ENCODE results near the gene FUS.

The FUS gene

DNA sequence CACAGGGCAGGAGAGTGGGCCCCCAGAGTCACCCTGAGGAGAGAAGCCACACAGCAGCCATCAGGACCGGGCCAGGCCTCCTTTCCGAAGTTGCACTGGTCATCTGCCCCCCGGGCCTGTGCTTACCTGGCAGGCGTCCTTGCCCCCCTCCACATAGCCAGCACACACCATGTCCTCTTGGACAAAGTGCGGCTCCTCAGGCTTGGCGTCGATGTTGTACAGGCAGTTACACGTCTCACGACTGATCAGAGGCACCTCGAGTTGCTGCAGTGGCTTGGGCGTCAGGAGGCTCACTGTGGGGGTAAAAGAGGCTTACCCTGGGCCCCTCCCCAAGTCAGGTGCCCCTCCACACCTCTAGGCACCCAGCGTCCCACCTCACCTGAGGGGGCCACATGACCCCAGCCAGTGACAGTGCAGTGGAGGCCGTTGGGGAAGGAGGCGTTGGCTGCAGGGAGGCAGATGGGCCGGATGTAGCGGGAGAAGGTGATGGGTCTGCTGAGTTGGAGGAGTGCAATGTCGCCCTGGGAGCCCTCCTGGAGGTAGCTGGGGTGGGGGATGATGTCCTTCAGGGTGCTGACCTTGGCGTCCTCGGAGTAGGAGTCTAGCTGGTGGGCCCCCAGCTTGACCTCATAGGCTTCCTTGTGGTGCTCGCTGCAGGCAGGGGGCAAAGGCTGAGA lies 47.5 kb upstream of the FUS start:
- CTCF ChIA-PET, result no interaction called here
- DNase-seq (ENCODE audit: extremely low spot score), result no peak
- POLR2A ChIA-PET, result interaction anchor here (6.9 kb wide), 1 partner anchor 15 kb away, joined by 38 read pairs; the partner anchor contains the start of gene KAT8
- no peak for TF ChIP-seq BHLHE40 (IDR thresholded peaks at IDR 0.05; ENCODE audit: borderline replicate concordance)
- TF ChIP-seq CTBP1 (IDR thresholded peaks at IDR 0.05; ENCODE audit: borderline replicate concordance), result no peak
- TF ChIP-seq SUZ12 (IDR thresholded peaks at IDR 0.05), result no peak
- TF ChIP-seq ZNF384 (IDR thresholded peaks at IDR 0.05), result no peak
- TF ChIP-seq FOXA1 (IDR thresholded peaks at IDR 0.05), result no peak
- no peak for TF ChIP-seq FOXK2 (IDR thresholded peaks at IDR 0.05)
- no peak for TF ChIP-seq TARDBP (IDR thresholded peaks at IDR 0.05)
- TF ChIP-seq L3MBTL2 (conservative IDR thresholded peaks at IDR 0.05), result no peak
- no peak for TF ChIP-seq ARNT (IDR thresholded peaks at IDR 0.05)
- no peak for TF ChIP-seq ELF4 (IDR thresholded peaks at IDR 0.05)
- no peak for TF ChIP-seq SP1 (IDR thresholded peaks at IDR 0.05)
- no peak for TF ChIP-seq HDGF (IDR thresholded peaks at IDR 0.05; ENCODE audit: borderline replicate concordance)
- TF ChIP-seq, protein P1, sequence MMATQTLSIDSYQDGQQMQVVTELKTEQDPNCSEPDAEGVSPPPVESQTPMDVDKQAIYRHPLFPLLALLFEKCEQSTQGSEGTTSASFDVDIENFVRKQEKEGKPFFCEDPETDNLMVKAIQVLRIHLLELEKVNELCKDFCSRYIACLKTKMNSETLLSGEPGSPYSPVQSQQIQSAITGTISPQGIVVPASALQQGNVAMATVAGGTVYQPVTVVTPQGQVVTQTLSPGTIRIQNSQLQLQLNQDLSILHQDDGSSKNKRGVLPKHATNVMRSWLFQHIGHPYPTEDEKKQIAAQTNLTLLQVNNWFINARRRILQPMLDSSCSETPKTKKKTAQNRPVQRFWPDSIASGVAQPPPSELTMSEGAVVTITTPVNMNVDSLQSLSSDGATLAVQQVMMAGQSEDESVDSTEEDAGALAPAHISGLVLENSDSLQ (IDR thresholded peaks at IDR 0.05), result no peak
- no peak for TF ChIP-seq NFRKB (IDR thresholded peaks at IDR 0.05)
- no peak for TF ChIP-seq FOXM1 (IDR thresholded peaks at IDR 0.05; ENCODE audit: borderline replicate concordance)
- no peak for TF ChIP-seq LEF1 (IDR thresholded peaks at IDR 0.05; ENCODE audit: borderline replicate concordance)

DNA sequence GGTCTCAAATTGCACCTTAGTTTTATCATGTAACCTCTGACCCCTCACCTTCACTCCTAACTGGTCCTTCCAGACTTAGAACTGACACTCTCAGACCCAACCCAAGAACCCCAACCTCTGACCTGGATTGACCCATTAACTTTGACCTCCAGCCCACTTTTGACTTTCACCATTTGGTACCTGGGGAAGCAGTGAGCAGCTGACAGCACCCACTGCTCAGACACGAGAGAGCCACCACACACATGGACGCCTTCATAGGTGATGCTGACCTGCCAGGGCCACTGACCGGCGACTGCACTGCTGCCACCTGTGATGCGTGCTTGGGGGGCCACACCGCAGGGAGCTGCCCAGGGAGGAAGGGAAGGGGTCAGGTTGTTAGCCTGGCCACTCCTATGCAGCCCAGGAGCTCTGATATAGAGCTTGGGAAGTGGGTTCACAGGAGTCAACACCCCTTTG lies 46.9 kb upstream of the FUS start:
- no peak for TF ChIP-seq NFRKB (IDR thresholded peaks at IDR 0.05)
- TF ChIP-seq, protein P1 (IDR thresholded peaks at IDR 0.05), result no peak
- no peak for TF ChIP-seq SP1 (IDR thresholded peaks at IDR 0.05)
- no peak for TF ChIP-seq ARNT (IDR thresholded peaks at IDR 0.05)
- no peak for TF ChIP-seq ELF4 (IDR thresholded peaks at IDR 0.05)
- TF ChIP-seq BHLHE40 (IDR thresholded peaks at IDR 0.05; ENCODE audit: borderline replicate concordance), result no peak
- TF ChIP-seq HDGF (IDR thresholded peaks at IDR 0.05; ENCODE audit: borderline replicate concordance), result no peak
- TF ChIP-seq CTBP1 (IDR thresholded peaks at IDR 0.05; ENCODE audit: borderline replicate concordance), result no peak
- no peak for TF ChIP-seq TARDBP (IDR thresholded peaks at IDR 0.05)
- no peak for TF ChIP-seq L3MBTL2 (conservative IDR thresholded peaks at IDR 0.05)
- no peak for TF ChIP-seq FOXK2 (IDR thresholded peaks at IDR 0.05)
- TF ChIP-seq ZNF384 (IDR thresholded peaks at IDR 0.05), result no peak
- TF ChIP-seq SUZ12 (IDR thresholded peaks at IDR 0.05), result no peak
- no peak for TF ChIP-seq LEF1 (IDR thresholded peaks at IDR 0.05; ENCODE audit: borderline replicate concordance)
- TF ChIP-seq FOXM1 (IDR thresholded peaks at IDR 0.05; ENCODE audit: borderline replicate concordance), result no peak
- no peak for TF ChIP-seq FOXA1 (IDR thresholded peaks at IDR 0.05)
- DNase-seq (ENCODE audit: extremely low spot score), result no peak
- POLR2A ChIA-PET, result interaction anchor here (6.9 kb wide), 1 partner anchor 16 kb away, joined by 38 read pairs; the partner anchor contains the start of gene KAT8
- CTCF ChIA-PET, result no interaction called here

DNA sequence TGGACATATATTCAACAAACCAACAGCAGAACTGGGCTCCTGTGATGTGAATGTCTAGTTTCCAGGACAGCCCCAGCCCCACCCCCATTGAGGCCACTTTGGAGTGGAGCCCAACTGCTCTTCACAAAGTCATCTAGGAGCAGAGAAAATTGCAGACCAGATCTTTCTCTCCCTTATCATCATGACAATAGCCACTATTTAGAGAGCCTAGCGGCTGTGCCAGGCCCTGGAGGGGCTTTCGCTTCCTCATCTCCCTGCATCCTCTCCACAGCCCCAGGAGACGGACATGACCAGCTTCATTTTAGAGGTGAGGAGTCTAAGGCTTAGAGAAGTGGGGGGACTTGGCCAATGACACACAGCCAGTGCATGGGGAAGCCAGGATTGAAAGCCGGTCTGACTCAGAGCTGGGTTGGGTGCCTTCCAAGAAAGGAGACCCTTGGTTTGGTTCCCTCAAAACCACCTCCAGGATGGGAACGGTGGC lies 45.8 kb upstream of the FUS start:
- TF ChIP-seq NFRKB (IDR thresholded peaks at IDR 0.05) (no peak), ZNF384 (IDR thresholded peaks at IDR 0.05) (no peak), L3MBTL2 (conservative IDR thresholded peaks at IDR 0.05) (no peak), CTBP1 (IDR thresholded peaks at IDR 0.05; ENCODE audit: borderline replicate concordance) (no peak), FOXM1 (IDR thresholded peaks at IDR 0.05; ENCODE audit: borderline replicate concordance) (no peak), ARNT (IDR thresholded peaks at IDR 0.05) (no peak), FOXK2 (IDR thresholded peaks at IDR 0.05) (no peak)
- TF ChIP-seq, protein P1 (IDR thresholded peaks at IDR 0.05), result no peak
- ChIA-PET CTCF (no interaction called here), POLR2A (interaction anchor here (2.0 to 6.9 kb wide), 2 partner anchors 17 to 45 kb away, joined by 5 to 38 read pairs; partner anchors contain the start of genes FUS and KAT8)
- no peak for DNase-seq (ENCODE audit: extremely low spot score)

DNA sequence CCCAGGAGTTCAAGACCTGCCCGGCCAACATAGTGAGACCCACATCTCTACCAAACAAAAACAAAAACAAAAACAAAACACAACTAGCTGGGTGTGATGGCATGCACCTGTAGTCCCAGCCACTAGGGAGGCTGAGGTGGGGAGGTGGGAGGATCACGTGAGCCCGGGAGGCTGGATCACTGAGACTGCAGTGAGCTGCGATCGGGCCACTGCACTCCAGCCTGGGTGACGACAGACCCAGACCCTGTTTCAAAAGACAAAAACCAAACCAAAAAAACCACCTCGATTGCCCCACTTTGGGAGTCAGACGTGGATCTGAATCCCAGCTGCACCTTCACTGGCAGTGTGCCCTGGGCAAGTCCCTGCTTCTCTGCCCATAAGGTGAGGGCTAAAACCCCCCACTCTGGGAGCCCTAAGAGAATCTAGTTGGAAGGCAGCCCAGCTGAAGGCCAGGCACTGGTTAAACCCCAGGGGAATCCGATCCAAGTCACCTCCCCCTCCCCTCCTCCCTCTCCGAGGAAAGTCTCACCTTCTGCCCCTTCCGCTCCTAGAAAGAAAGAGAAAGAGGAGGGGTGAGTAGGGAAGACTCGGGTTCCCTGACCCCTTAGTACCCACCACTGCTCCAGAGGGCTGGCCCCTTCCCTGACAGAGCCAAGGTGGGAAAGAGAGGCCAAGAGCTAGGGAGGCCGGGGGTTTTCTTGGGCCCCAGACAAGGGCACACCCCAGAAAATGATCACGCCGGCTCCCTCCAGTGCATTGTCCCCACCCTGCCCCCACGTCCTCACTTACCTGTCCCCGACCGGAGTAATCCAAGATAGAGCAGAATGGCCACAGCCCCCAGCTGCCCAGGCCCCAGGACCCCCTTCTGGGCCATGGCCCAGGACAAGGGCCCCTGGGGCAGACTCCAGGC lies 45.1 kb upstream of the FUS start:
- POLR2A ChIA-PET, result interaction anchor here (2.0 to 6.9 kb wide), 2 partner anchors 18 to 45 kb away, joined by 5 to 38 read pairs; partner anchors contain the start of genes FUS and KAT8
- CTCF ChIA-PET, result no interaction called here
- TF ChIP-seq ARNT (IDR thresholded peaks at IDR 0.05) (no peak), NFRKB (IDR thresholded peaks at IDR 0.05) (no peak), FOXA1 (IDR thresholded peaks at IDR 0.05) (no peak), BHLHE40 (IDR thresholded peaks at IDR 0.05; ENCODE audit: borderline replicate concordance) (no peak), LEF1 (IDR thresholded peaks at IDR 0.05; ENCODE audit: borderline replicate concordance) (no peak), ZNF384 (IDR thresholded peaks at IDR 0.05) (no peak), SP1 (IDR thresholded peaks at IDR 0.05) (no peak), HDGF (IDR thresholded peaks at IDR 0.05; ENCODE audit: borderline replicate concordance) (no peak), SUZ12 (IDR thresholded peaks at IDR 0.05) (no peak)
- TF ChIP-seq, protein P1 (IDR thresholded peaks at IDR 0.05), result no peak
- no peak for DNase-seq (ENCODE audit: extremely low spot score)
